Astrocyte of the cerebellum (primary cell): Measurements from ENCODE around the gene ZBTB9.

ENCODE experiments used
- DNase-seq: peaks from one replicate; pipeline ENCODE4 v3.0.0-alpha.2; 2011; ENCODE audit warnings: low read depth
- H3K4me3 ChIP-seq: 2 replicates; pipeline ENCODE4 v1.5.1; 2011; ENCODE audit warnings: mild to moderate bottlenecking, low read depth, low read length, moderate library complexity
- in situ Hi-C: cut with HindIII; loops from 2 replicates; pipeline ENCODE4 v1.10.0; 2017; ENCODE audit warnings: low sequenced_read_pairs
- TF ChIP-seq, protein P1 (sequence below): IDR thresholded peaks from 2 replicates; pipeline ENCODE4 v1.5.1; 2012; ENCODE audit warnings: low read length, low read depth, moderate library complexity, mild to moderate bottlenecking; ENCODE audit errors: missing control alignments

ZBTB9 gene

DNA sequence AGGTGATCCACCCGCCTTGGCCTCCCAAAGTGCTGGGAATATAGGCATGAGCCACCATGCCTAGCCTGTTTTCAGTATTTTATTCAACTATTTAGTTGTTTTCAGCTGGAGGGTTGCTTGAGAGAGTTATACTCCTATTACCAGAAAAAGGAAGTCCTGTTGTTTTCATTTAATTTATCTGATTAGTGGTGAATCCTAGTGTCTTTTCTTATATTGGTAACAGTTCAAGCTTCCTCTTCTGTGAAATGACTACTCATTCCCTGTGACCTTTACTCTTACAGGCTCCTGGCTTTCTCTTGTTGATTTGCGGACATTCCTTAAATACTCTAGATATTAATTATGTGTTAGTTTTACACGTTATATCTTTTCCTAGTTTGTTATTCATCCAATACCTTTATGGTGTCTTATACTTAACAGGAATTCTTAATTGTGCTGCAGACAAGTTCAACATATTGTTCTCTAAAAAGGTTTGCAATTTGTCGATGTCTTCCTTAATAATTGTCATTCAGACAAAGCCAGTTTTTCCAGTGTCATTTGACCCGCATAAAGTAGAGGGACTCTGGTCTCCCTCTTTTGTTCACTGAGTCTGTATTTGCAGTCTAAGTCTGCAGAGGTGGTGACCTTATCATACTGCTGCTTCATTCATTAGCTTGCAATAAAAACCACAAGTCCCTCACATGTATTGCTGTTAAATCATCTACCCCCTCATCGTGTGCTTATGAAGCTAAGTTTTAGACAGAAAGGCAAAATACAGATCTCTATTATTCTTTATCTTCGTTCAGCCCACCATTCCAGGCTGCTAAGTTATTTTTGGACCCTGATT lies 51.4 kb downstream of the ZBTB9 start:
- TF ChIP-seq, protein P1, sequence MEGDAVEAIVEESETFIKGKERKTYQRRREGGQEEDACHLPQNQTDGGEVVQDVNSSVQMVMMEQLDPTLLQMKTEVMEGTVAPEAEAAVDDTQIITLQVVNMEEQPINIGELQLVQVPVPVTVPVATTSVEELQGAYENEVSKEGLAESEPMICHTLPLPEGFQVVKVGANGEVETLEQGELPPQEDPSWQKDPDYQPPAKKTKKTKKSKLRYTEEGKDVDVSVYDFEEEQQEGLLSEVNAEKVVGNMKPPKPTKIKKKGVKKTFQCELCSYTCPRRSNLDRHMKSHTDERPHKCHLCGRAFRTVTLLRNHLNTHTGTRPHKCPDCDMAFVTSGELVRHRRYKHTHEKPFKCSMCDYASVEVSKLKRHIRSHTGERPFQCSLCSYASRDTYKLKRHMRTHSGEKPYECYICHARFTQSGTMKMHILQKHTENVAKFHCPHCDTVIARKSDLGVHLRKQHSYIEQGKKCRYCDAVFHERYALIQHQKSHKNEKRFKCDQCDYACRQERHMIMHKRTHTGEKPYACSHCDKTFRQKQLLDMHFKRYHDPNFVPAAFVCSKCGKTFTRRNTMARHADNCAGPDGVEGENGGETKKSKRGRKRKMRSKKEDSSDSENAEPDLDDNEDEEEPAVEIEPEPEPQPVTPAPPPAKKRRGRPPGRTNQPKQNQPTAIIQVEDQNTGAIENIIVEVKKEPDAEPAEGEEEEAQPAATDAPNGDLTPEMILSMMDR = no peak
- in situ Hi-C loops = no loop called here
- no peak for DNase-seq
- H3K4me3 ChIP-seq = no peak overlapping the region
